PC-9 (cell line): ENCODE data around the gene TMEM47.

Experiments used
- CTCF ChIP-seq: fragments of 200-600 bp; sonication (generic); conservative IDR thresholded peaks from 2 replicates; pipeline ENCODE4 v1.6.1; 2017; ENCODE audit warnings: mixed run types, antibody characterized with exemption, mild to moderate bottlenecking, moderate library complexity
- EZH2 ChIP-seq: fragments of 200-600 bp; sonication (generic); IDR thresholded peaks from 2 replicates; pipeline ENCODE4 v1.8.0; 2017; ENCODE audit warnings: antibody characterized with exemption, low read depth

- TF ChIP-seq CTCF (peak; percentile 54; the same call in 1 of the 2 replicates), EZH2 (no peak)
Measured at GRCh38 chrX:34578237-34578636, 78.8 kb downstream of the TMEM47 start.
